Measurements from ENCODE around the gene HBD.

DNA sequence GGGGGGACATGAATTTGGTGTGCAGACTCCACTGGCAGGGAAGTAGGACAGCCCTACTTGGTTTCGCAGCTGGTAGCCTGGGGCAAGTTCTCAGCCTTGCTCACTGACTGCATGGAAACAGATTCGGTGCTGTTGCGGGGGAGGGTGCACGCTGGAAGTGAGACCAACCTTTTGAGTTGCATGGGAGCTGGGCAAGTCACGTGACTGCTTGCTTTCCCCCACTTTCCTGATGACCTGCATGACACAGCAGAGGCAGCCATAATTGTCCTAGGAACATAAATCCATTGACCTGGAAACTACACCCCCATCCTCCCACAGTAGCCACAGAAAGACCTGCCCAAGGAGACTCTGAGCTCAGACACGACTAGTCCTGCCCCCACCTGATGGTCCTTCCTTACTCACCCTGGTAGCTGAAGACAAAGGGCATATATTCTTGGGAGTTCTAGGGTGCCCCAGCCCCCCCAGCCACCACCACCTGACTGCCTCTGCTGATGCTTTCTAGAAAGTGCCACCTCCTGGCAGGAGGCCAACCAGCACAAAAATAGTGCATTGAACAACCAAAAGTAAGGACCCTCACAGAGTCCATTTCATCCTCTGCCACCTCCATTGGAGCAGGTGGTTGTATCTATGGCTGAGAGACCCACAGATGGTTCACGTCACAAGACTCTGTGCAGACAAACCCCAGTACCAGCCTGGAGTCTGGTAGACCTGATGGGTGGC lies 24.4 kb upstream of the HBD start:
- TF ChIP-seq REST (IDR thresholded peaks at IDR 0.05; ENCODE audit: low read depth, low read length), result no peak
- TF ChIP-seq, protein P1, sequence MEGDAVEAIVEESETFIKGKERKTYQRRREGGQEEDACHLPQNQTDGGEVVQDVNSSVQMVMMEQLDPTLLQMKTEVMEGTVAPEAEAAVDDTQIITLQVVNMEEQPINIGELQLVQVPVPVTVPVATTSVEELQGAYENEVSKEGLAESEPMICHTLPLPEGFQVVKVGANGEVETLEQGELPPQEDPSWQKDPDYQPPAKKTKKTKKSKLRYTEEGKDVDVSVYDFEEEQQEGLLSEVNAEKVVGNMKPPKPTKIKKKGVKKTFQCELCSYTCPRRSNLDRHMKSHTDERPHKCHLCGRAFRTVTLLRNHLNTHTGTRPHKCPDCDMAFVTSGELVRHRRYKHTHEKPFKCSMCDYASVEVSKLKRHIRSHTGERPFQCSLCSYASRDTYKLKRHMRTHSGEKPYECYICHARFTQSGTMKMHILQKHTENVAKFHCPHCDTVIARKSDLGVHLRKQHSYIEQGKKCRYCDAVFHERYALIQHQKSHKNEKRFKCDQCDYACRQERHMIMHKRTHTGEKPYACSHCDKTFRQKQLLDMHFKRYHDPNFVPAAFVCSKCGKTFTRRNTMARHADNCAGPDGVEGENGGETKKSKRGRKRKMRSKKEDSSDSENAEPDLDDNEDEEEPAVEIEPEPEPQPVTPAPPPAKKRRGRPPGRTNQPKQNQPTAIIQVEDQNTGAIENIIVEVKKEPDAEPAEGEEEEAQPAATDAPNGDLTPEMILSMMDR (IDR thresholded peaks at IDR 0.05), result no peak
- no peak for TF ChIP-seq FOSL2 (IDR thresholded peaks at IDR 0.05; ENCODE audit: borderline replicate concordance, low read depth)

Data from SK-N-SH (cell line).